Central memory CD8-positive, alpha-beta T cell (primary cell): Measurements from ENCODE around the gene CHMP5.
A peak's percentile ranks its signal among the peaks of the same experiment; 100 is the strongest.

Experiments
- ATAC-seq: fragments of 150-1000 bp; cut with Tn5 transposase; replicated peaks from 2 replicates; pipeline ENCODE4 v1.10.0; 2022; ENCODE audit warnings: mild to moderate bottlenecking, moderate FRiP score, moderate number of reproducible peaks; ENCODE audit not compliant: poor library complexity, severe bottlenecking; ENCODE audit errors: extremely low read depth
- DNase-seq, 2 donors: peaks; one replicate each; pipeline ENCODE4 v3.0.0; 2021; ENCODE audit warnings: low spot score in 2 of 2
- H3K27ac Mint-ChIP-seq: one replicate; pipeline ENCODE4 v1.8.0; 2022; ENCODE audit warnings: low read depth, mild to moderate bottlenecking, moderate library complexity, mixed read lengths
- H3K27me3 Mint-ChIP-seq: one replicate; pipeline ENCODE4 v1.8.0; 2022; ENCODE audit warnings: mixed read lengths
- H3K36me3 Mint-ChIP-seq: one replicate; pipeline ENCODE4 v1.8.0; 2022; ENCODE audit warnings: mild to moderate bottlenecking, moderate library complexity, mixed read lengths; ENCODE audit not compliant: insufficient read depth
- H3K4me1 Mint-ChIP-seq: one replicate; pipeline ENCODE4 v1.8.0; 2022; ENCODE audit warnings: mixed read lengths
- H3K4me3 Mint-ChIP-seq: one replicate; pipeline ENCODE4 v1.8.0; 2022; ENCODE audit warnings: mild to moderate bottlenecking, moderate library complexity, mixed read lengths
- H3K9me3 Mint-ChIP-seq: one replicate; pipeline ENCODE4 v1.8.0; 2022; ENCODE audit warnings: mixed read lengths

CHMP5 gene

DNA sequence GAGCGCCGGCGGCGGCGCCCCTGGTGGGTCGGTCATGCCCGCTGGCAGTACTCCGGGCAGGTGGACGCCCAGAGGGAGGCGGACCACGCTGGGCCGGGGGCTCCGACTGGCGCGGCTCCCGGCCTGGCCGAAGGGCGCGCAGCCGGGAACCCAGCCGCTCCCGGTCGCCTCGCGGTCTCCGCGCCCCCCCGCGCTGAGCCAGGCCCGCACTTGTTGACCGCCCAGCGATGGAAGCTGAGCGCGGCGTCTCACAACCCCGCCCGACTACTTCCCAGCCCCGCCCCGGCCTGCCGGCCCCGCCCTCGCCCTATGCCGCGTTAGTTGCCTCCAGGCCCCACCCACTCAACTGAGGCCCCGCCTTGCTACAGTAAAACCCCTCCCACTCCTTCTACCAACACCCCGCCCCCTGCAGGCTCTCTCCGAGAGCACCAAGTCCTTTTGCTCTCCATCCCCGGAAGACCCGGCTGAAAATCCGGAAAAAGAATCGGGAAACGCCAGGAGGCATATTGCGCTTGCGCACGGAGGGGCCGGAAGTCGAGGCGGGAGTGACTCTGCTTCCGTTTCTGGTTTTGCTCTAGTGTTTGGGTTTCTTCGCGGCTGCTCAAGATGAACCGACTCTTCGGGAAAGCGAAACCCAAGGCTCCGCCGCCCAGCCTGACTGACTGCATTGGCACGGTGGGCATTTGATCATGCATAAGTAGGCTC is at the start of gene CHMP5, which contains the start of gene BAG1:
TSS of gene CHMP5 (plus strand) at position 577 of the 705 bp plus-strand sequence. CDS start at position 607, 30 bp downstream.
TSS of gene BAG1 (minus strand) at position 236 of the 705 bp plus-strand sequence.
- H3K27me3 Mint-ChIP-seq, result no peaks in the 10 kb centered on the region
- H3K36me3 Mint-ChIP-seq, result peaks cover 46% of the 10 kb centered on the region

GRCh38 chr9:33220681-33221567 is 43.9 kb upstream of the CHMP5 start:
- Mint-ChIP-seq H3K27ac (no peak overlapping the region), H3K36me3 (no peaks in the 10 kb centered on the region), H3K4me1 (peaks cover 8% of the 10 kb centered on the region), H3K9me3 (no peaks in the 10 kb centered on the region), H3K4me3 (no peak overlapping the region), H3K27me3 (peaks cover 11% of the 10 kb centered on the region)
- DNase-seq, result no peak
- ATAC-seq, result no peak

More for the DNA sequence above, at the start of gene CHMP5, which contains the start of gene BAG1:
- peak within 1 kb of the TSS; percentile 80 for H3K4me3 Mint-ChIP-seq
- ATAC-seq (peak; percentile 88), DNase-seq (peak; percentile 99 to 100)
- peak within 1 kb of the TSS; percentile 91 for H3K27ac Mint-ChIP-seq
- no peaks in the 10 kb centered on the region for H3K9me3 Mint-ChIP-seq
- peaks cover 44% of the 10 kb centered on the region for H3K4me1 Mint-ChIP-seq

DNA sequence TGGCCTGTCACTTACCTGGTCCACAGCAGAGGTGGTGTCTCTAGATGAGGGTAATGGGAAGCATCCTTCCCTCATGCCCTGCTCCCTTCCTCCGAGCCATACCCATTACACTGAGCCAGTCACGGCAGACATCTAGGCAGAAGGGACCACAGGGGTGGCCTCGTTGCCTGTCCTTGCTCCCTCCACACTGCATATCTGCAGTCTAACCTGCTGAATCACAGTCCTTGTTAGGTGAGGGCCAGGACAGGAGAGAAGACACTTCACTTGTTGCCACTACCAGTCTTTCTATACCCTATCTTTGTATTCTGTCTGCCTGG is 43.3 kb upstream of the CHMP5 start:
- Mint-ChIP-seq H3K4me3 (no peak overlapping the region), H3K9me3 (no peaks in the 10 kb centered on the region), H3K36me3 (no peaks in the 10 kb centered on the region), H3K4me1 (peaks cover 10% of the 10 kb centered on the region), H3K27me3 (peaks cover 11% of the 10 kb centered on the region), H3K27ac (no peak overlapping the region)
- DNase-seq, result no peak
- ATAC-seq, result no peak

- Mint-ChIP-seq H3K27me3 (peaks cover 11% of the 10 kb centered on the region), H3K27ac (no peak overlapping the region), H3K4me1 (peaks cover 10% of the 10 kb centered on the region), H3K36me3 (peaks cover under 1% of the 10 kb centered on the region), H3K9me3 (no peaks in the 10 kb centered on the region), H3K4me3 (no peak overlapping the region)
- ATAC-seq (no peak), DNase-seq (no peak)
Observed at GRCh38 chr9:33222031-33222430, 42.8 kb upstream of the CHMP5 start.

GRCh38 chr9:33223696-33224095 is 41.2 kb upstream of the CHMP5 start:
- Mint-ChIP-seq H3K27ac (no peak overlapping the region), H3K4me1 (peaks cover 10% of the 10 kb centered on the region), H3K9me3 (no peaks in the 10 kb centered on the region), H3K4me3 (no peak overlapping the region), H3K27me3 (peaks cover 11% of the 10 kb centered on the region), H3K36me3 (peaks cover 1% of the 10 kb centered on the region)
- no peak for ATAC-seq
- DNase-seq, result no peak

GRCh38 chr9:33225319-33226147 is 39.3 kb upstream of the CHMP5 start:
- H3K9me3 Mint-ChIP-seq, result no peaks in the 10 kb centered on the region
- H3K27me3 Mint-ChIP-seq, result peaks cover 11% of the 10 kb centered on the region
- no peak overlapping the region for H3K27ac Mint-ChIP-seq
- ATAC-seq (no peak), DNase-seq (peak; percentile 56 to 57)
- peaks cover 1% of the 10 kb centered on the region for H3K36me3 Mint-ChIP-seq
- no peak overlapping the region for H3K4me3 Mint-ChIP-seq
- H3K4me1 Mint-ChIP-seq, result peaks cover 10% of the 10 kb centered on the region

GRCh38 chr9:33227008-33227398 is 37.8 kb upstream of the CHMP5 start:
- ATAC-seq (peak; percentile 10), DNase-seq (no peak)
- peaks cover 10% of the 10 kb centered on the region for H3K4me1 Mint-ChIP-seq
- H3K4me3 Mint-ChIP-seq, result no peak overlapping the region
- no peaks in the 10 kb centered on the region for H3K9me3 Mint-ChIP-seq
- H3K27ac Mint-ChIP-seq, result no peak overlapping the region
- peaks cover 1% of the 10 kb centered on the region for H3K36me3 Mint-ChIP-seq
- peaks cover 11% of the 10 kb centered on the region for H3K27me3 Mint-ChIP-seq

DNA sequence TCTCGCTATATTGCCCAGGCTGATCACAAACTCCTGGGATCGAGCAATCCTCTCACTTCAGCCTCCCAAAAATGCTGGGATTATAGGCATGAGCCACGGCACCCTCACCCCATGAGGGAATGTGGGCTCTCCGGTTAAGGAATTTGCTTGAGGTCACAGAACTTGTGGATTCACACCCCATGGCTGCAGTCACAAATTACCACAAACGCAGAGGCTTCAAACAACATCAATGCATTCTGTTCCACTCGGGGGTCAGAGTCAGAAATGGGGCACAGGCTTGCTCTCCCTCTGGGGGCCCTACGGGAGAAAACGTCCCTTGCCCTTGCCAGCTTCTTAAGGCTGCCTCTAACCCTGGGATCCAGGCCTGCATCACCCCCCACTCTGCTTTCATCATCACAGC is 37.1 kb upstream of the CHMP5 start:
- H3K27me3 Mint-ChIP-seq, result peaks cover 7% of the 10 kb centered on the region
- H3K4me1 Mint-ChIP-seq, result peaks cover 10% of the 10 kb centered on the region
- ATAC-seq (no peak), DNase-seq (no peak)
- no peak overlapping the region for H3K27ac Mint-ChIP-seq
- no peaks in the 10 kb centered on the region for H3K9me3 Mint-ChIP-seq
- no peak overlapping the region for H3K4me3 Mint-ChIP-seq
- H3K36me3 Mint-ChIP-seq, result peaks cover 1% of the 10 kb centered on the region

GRCh38 chr9:33228606-33229005 is 36.2 kb upstream of the CHMP5 start:
- Mint-ChIP-seq H3K36me3 (peaks cover 1% of the 10 kb centered on the region), H3K4me1 (peaks cover 10% of the 10 kb centered on the region), H3K9me3 (no peaks in the 10 kb centered on the region), H3K27me3 (no peaks in the 10 kb centered on the region), H3K27ac (no peak overlapping the region), H3K4me3 (no peak overlapping the region)
- no peak for DNase-seq
- no peak for ATAC-seq

- Mint-ChIP-seq H3K36me3 (peaks cover 1% of the 10 kb centered on the region), H3K27me3 (no peaks in the 10 kb centered on the region), H3K4me3 (no peak overlapping the region), H3K4me1 (peaks cover 10% of the 10 kb centered on the region), H3K9me3 (no peaks in the 10 kb centered on the region), H3K27ac (no peak overlapping the region)
- ATAC-seq (no peak), DNase-seq (no peak)
Observed at GRCh38 chr9:33229359-33230114, 35.3 kb upstream of the CHMP5 start.

DNA sequence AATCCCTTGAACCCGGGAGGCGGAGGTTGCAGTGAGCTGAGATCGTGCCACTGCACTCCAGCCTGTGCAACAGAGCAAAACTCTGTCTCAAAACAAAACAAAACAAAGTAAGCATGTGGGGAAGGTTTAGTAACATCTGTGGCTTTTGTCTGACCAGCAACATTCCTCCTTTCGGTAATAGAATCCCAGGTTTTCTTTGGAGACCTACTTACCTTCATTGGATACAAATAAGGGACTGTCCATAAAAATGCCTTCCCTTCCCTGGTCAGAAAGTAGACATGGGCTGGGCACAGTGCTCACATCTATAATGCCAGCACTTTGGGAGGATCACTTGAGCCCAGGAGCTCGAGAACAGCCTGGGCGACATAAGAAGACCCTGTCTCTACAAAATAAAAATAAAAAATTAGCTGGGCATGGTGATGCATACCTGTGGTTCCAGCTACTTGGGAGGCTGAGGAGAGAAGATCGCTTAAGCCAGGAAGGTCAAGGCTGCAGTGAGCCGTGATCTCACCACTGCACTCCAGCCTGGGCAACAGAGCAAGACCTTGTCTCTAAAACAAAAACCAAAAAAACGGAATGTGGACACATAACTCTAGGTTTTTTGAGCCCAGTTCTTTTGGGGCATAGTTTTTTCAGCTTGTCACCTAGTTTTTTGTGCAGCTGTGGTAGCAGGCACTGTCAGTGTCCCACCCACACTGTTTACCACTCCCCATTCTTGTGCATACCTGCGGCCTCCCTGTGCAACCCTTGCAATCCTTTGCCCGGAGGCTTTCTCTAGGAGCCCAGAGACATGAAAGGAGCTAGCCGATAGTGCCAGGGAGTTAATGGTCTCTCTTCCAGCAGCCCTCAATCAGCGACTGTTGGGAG is 33.9 kb upstream of the CHMP5 start:
- H3K27ac Mint-ChIP-seq, result no peak overlapping the region
- H3K4me3 Mint-ChIP-seq, result no peak overlapping the region
- peaks cover 9% of the 10 kb centered on the region for H3K27me3 Mint-ChIP-seq
- H3K9me3 Mint-ChIP-seq, result no peaks in the 10 kb centered on the region
- ATAC-seq (no peak), DNase-seq (no peak)
- H3K36me3 Mint-ChIP-seq, result peaks cover 1% of the 10 kb centered on the region
- H3K4me1 Mint-ChIP-seq, result peaks cover 1% of the 10 kb centered on the region
